Tibial nerve (tissue), 4 donors: ENCODE results near the gene TSHZ1.

ENCODE experiments used
- EP300 ChIP-seq, 2 donors: sonication (generic); formaldehyde crosslinking; IDR thresholded peaks; one replicate each; pipeline ENCODE4 v1.6.1; 2017; ENCODE audit warnings: antibody characterized with exemption in 2 of 2, mild to moderate bottlenecking in 1 of 2
- POLR2A ChIP-seq, 2 donors: fragments of 450-650 bp; IDR thresholded peaks; one replicate each; pipeline ENCODE4 v1.6.1; 2017; ENCODE audit warnings: antibody characterized with exemption in 2 of 2, mild to moderate bottlenecking in 2 of 2, moderate library complexity in 2 of 2
- TF ChIP-seq, protein P1 (sequence below), 5 experiments: fragments of 200-600 bp in 3 of 5; fragments of 450-650 bp in 2 of 5; sonication (generic) in 3 of 5; IDR thresholded peaks; one replicate each; pipeline ENCODE4 v1.5.1; 2016 to 2019; ENCODE audit warnings: antibody characterized with exemption in 5 of 5, mild to moderate bottlenecking in 3 of 5, moderate library complexity in 2 of 5

DNA sequence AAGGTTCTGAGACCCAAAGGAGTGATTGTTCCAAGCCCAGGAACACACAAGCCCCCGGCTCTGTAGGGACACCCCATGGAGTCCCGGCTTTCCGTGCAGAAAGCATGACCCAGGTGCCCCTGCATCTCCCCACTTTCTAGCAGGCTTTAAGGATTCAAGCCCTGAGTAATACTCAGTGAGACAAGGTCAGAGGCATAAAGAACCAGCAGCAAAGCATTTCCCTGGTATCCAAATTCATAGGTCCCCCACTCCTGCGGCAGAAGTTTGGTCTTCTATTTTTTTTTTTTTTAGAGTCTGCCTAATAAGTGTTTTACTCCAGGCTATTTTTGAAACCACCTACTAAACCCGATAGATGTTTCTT lies 16.3 kb downstream of the TSHZ1 start:
- TF ChIP-seq, protein P1, sequence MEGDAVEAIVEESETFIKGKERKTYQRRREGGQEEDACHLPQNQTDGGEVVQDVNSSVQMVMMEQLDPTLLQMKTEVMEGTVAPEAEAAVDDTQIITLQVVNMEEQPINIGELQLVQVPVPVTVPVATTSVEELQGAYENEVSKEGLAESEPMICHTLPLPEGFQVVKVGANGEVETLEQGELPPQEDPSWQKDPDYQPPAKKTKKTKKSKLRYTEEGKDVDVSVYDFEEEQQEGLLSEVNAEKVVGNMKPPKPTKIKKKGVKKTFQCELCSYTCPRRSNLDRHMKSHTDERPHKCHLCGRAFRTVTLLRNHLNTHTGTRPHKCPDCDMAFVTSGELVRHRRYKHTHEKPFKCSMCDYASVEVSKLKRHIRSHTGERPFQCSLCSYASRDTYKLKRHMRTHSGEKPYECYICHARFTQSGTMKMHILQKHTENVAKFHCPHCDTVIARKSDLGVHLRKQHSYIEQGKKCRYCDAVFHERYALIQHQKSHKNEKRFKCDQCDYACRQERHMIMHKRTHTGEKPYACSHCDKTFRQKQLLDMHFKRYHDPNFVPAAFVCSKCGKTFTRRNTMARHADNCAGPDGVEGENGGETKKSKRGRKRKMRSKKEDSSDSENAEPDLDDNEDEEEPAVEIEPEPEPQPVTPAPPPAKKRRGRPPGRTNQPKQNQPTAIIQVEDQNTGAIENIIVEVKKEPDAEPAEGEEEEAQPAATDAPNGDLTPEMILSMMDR (IDR thresholded peaks at IDR 0.05) = no peak
- TF ChIP-seq POLR2A (IDR thresholded peaks at IDR 0.05) (no peak), EP300 (IDR thresholded peaks at IDR 0.05) (no peak)
